Measurements from ENCODE around the gene GALK2.

GRCh38 chr15:49308686-49309085 lies 138.6 kb downstream of the GALK2 start:
- TF ChIP-seq, protein P1, sequence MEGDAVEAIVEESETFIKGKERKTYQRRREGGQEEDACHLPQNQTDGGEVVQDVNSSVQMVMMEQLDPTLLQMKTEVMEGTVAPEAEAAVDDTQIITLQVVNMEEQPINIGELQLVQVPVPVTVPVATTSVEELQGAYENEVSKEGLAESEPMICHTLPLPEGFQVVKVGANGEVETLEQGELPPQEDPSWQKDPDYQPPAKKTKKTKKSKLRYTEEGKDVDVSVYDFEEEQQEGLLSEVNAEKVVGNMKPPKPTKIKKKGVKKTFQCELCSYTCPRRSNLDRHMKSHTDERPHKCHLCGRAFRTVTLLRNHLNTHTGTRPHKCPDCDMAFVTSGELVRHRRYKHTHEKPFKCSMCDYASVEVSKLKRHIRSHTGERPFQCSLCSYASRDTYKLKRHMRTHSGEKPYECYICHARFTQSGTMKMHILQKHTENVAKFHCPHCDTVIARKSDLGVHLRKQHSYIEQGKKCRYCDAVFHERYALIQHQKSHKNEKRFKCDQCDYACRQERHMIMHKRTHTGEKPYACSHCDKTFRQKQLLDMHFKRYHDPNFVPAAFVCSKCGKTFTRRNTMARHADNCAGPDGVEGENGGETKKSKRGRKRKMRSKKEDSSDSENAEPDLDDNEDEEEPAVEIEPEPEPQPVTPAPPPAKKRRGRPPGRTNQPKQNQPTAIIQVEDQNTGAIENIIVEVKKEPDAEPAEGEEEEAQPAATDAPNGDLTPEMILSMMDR (conservative IDR thresholded peaks at IDR 0.05; ENCODE audit: low read depth, low read length): no peak
- no peak for TF ChIP-seq EZH2 (IDR thresholded peaks at IDR 0.05; ENCODE audit: borderline replicate concordance, low read depth, low read length, poor library complexity, severe bottlenecking)
